Measurements from ENCODE around the gene FANK1.

DNA sequence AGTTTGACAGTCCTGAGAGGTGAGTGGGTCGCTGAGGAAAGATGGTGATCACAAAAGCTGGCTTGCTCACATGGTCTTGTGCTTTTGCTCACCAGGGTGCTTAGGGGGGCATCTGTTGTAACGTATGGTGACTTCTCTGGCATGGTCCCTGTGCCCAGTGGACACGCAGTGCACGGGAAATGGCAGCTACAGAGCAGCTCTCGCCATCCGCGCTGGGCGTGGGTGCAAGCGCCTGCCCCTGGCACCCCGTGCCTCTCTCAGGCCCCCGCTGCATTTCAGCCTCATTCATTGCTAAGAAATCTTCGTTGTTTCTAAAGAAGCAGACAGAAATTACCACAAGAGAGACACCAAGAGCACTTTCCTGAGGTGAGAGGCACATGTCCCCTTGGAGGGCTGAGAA lies 101.2 kb downstream of the FANK1 start:
- TF ChIP-seq, protein P1, sequence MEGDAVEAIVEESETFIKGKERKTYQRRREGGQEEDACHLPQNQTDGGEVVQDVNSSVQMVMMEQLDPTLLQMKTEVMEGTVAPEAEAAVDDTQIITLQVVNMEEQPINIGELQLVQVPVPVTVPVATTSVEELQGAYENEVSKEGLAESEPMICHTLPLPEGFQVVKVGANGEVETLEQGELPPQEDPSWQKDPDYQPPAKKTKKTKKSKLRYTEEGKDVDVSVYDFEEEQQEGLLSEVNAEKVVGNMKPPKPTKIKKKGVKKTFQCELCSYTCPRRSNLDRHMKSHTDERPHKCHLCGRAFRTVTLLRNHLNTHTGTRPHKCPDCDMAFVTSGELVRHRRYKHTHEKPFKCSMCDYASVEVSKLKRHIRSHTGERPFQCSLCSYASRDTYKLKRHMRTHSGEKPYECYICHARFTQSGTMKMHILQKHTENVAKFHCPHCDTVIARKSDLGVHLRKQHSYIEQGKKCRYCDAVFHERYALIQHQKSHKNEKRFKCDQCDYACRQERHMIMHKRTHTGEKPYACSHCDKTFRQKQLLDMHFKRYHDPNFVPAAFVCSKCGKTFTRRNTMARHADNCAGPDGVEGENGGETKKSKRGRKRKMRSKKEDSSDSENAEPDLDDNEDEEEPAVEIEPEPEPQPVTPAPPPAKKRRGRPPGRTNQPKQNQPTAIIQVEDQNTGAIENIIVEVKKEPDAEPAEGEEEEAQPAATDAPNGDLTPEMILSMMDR (IDR thresholded peaks at IDR 0.05), result no peak
- no peak for TF ChIP-seq EZH2phosphoT487 (IDR thresholded peaks at IDR 0.05)

All from neural progenitor cell (in vitro differentiated cells).